Gastrocnemius medialis (tissue), 4 donors: ENCODE data around the gene MFSD8. TPM values are rescaled to one million over a fixed set of nuclear protein-coding genes. Genes with fewer than 3 reads are reported as not detected.
"Not testable (repeated sequence)": the region's sequence is repeated elsewhere in the genome, so short reads cannot be mapped to it uniquely, and the experiment has no call there.

Experiments used
- ATAC-seq, 2 donors: fragments of 150-250 bp; one replicate each; pipeline ENCODE4 v1.9.1; 2016
- DNase-seq, 2 donors: peaks; one replicate each; pipeline ENCODE4 v3.0.0-alpha.2; 2019
- H3K27ac ChIP-seq, 4 donors: fragments of 200-600 bp; sonication (generic); 1 replicate in 1 of 4; 2 replicates in 3 of 4; pipeline ENCODE4 v1.5.1; 2016 to 2018; ENCODE audit warnings: mild to moderate bottlenecking in 2 of 4, moderate library complexity in 1 of 4
- H3K27me3 ChIP-seq, 3 donors: fragments of 200-600 bp; sonication (generic) in 2 of 3; 1 replicate in 1 of 3; 2 replicates in 2 of 3; pipeline versions ENCODE4 v1.5.1 to v1.6.0; 2016 to 2019; ENCODE audit warnings: mild to moderate bottlenecking in 1 of 3, moderate library complexity in 1 of 3
- H3K36me3 ChIP-seq, 2 donors: fragments of 200-600 bp; sonication (generic) in 1 of 2; one replicate each; pipeline ENCODE4 v1.5.1; 2017 to 2018
- H3K4me1 ChIP-seq, 2 donors: fragments of 200-600 bp; sonication (generic) in 1 of 2; one replicate each; pipeline ENCODE4 v1.5.1; 2016 to 2017; ENCODE audit warnings: mild to moderate bottlenecking in 2 of 2
- H3K4me3 ChIP-seq, 4 donors: fragments of 200-600 bp; sonication (generic) in 3 of 4; 1 replicate in 1 of 4; 2 replicates in 3 of 4; pipeline ENCODE4 v1.5.1; 2016 to 2019; ENCODE audit warnings: mild to moderate bottlenecking in 2 of 4
- H3K9me3 ChIP-seq, 3 donors: fragments of 200-600 bp; sonication (generic) in 2 of 3; 1 replicate in 1 of 3; 2 replicates in 2 of 3; pipeline ENCODE4 v1.5.1; 2016 to 2019
- CTCF ChIP-seq, 5 experiments: fragments of 450-650 bp in 3 of 5; fragments of 200-600 bp in 2 of 5; sonication (generic) in 2 of 5; IDR thresholded peaks in 4 of 5; conservative IDR thresholded peaks in 1 of 5; 1 replicate in 4 of 5; 2 replicates in 1 of 5; pipeline ENCODE4 v1.5.1; 2016 to 2019; ENCODE audit warnings: antibody characterized with exemption in 5 of 5, mild to moderate bottlenecking in 3 of 5, moderate library complexity in 3 of 5
- POLR2A ChIP-seq, 2 donors: fragments of 450-650 bp; IDR thresholded peaks; one replicate each; pipeline ENCODE4 v1.6.1; 2017; ENCODE audit warnings: antibody characterized with exemption in 2 of 2, mild to moderate bottlenecking in 2 of 2, moderate library complexity in 2 of 2
- in situ Hi-C, 4 donors: fragments of 200-750 bp; cut with MboI; loops; one replicate each; pipeline versions ENCODE4 v1.15.0 to v1.8.0; 2017; ENCODE audit warnings: low sequenced_read_pairs in 4 of 4
- intact Hi-C: fragments of 100-400 bp; cut with DNase I; formaldehyde crosslinking; loops from one replicate; pipeline ENCODE4 v1.15.1; 2023; ENCODE audit warnings: low total_unique reads
- total RNA-seq, 4 donors: library from RNA; depleted of rRNA; stranded (reverse); fragments of >200 nt; gene quantifications; one replicate each; pipeline versions ENCODE4 v1.1.0 to v1.2.3, GENCODE V29; 2016

MFSD8 gene
- total RNA-seq, 4 donors from 2014 or later, result 5.6 to 13.2 (median 7.5) TPM

DNA sequence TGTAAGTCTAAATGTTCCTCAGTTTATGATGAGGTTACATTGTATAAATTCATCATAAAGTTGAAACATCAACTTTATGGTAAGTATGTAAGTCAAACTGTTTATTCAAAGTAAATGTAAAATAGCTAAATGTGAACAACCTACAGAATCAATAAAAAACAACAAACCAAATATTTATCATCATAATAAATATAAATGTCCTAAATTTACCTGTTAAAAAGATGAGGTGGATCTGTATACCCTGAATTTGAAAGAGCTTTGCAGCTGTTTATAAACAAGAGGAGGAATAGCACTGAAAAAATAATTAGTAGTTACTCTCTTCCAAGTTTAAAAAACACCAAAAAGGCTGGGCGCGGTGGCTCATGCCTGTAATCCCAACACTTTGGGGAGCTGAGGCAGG lies 14.0 kb upstream of the MFSD8 start:
- H3K9me3 ChIP-seq, result peaks cover 0 to 5% (median 0%) of the 10 kb centered on the region in 3 donors
- DNase-seq, result no peak
- ATAC-seq, result no peak
- in situ Hi-C loops (loop anchor here in 1 of 4 donors (10.0 kb wide), 1 partner anchor 66 kb away; no protein-coding TSS in a partner anchor), intact Hi-C loops (no loop called here)
- TF ChIP-seq POLR2A (IDR thresholded peaks at IDR 0.05), result no peak
- TF ChIP-seq CTCF (IDR thresholded peaks at IDR 0.05 in 4 of 5, conservative IDR thresholded peaks at IDR 0.05 in 1 of 5), result no peak
- H3K27ac ChIP-seq, result no peak overlapping the region
- no peaks in the 10 kb centered on the region for H3K27me3 ChIP-seq
- no peak overlapping the region for H3K4me3 ChIP-seq
- H3K4me1 ChIP-seq, result peaks cover 15 to 18% of the 10 kb centered on the region in 2 donors
- peaks cover 0 to 1% of the 10 kb centered on the region in 2 donors for H3K36me3 ChIP-seq

DNA sequence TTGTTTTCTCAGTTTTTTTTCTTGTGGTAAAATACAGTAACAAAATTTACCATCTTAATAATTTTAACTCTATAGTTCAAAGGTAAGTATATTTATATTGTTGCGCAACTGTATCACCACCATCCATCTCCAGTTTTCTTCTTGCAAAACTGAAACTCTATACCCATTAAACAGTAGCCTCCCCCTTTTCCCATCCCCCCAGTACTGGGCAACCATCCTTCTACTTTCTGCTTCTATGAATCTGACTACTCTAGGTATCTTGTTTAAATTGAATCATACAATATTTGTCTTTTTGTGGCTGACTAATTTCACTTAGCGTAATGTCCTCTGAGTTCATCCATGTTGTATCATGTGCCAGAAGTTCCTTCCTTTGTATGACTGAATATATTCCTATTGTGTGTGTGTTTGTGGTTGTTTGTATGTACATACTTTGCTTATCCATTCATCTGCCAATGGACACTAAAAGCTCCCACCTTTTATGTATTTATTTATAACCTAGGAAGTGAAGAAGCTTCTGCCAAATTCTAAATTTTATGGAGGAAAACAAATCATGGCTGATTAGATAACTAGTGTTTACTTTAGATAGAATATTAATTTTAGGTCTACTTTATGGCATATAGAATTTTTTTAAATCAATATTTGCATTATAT lies 10.3 kb upstream of the MFSD8 start:
- no peaks in the 10 kb centered on the region for H3K27me3 ChIP-seq
- peaks cover 0 to 5% (median 0%) of the 10 kb centered on the region in 3 donors for H3K9me3 ChIP-seq
- H3K4me1 ChIP-seq, result peaks cover 5 to 9% of the 10 kb centered on the region in 2 donors
- H3K27ac ChIP-seq, result no peak overlapping the region
- intact Hi-C loops (no loop called here), in situ Hi-C loops (loop anchor here in 1 of 4 donors (10.0 kb wide), 1 partner anchor 70 kb away; no protein-coding TSS in a partner anchor)
- H3K4me3 ChIP-seq, result no peak overlapping the region
- no peaks in the 10 kb centered on the region for H3K36me3 ChIP-seq
- TF ChIP-seq POLR2A (IDR thresholded peaks at IDR 0.05) (no peak), CTCF (IDR thresholded peaks at IDR 0.05 in 4 of 5, conservative IDR thresholded peaks at IDR 0.05 in 1 of 5) (no peak)
- ATAC-seq (peak in 1 of 2 donors; percentile 64), DNase-seq (no peak)

DNA sequence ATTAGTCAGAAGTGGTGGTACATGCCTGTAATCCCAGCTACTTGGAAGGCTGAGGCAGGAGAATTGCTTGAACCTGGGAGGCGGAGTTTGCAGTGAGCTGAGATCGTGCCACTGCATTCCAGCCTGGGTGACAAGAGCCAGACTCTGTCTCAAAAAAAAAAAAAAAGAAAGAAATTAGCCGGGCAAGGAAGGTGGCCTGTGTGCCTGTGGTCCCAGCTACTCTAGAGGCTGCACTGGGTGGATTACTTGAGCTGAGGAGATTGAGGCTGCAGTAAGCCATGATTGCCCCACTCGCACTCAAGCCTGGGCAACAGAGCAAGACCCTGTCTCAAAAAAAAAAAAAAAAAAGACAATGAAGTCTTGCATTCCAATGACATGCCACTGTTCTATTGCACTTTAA lies 6.0 kb upstream of the MFSD8 start:
- H3K27ac ChIP-seq, H3K36me3 ChIP-seq, H3K4me3 ChIP-seq, H3K27me3 ChIP-seq, DNase-seq, H3K9me3 ChIP-seq, ATAC-seq, intact Hi-C loops: not testable (repeated sequence)
- peaks cover 12 to 28% of the 10 kb centered on the region in 2 donors for H3K4me1 ChIP-seq
- in situ Hi-C loops, result loop anchor here in 3 of 4 donors (10.0 to 25.0 kb wide), 3 partner anchors 74 to 334 kb away; partner anchors contain the start of genes INTU (in 2 of the 3) and HSPA4L (in 1 of the 3)

- DNase-seq, result no peak
- intact Hi-C loops, result loop anchor here (5.0 to 10.0 kb wide), 3 partner anchors 86 to 334 kb away; partner anchors contain the start of genes INTU, PGRMC2 and PLK4
- in situ Hi-C loops, result loop anchor here in 3 of 4 donors (10.0 to 25.0 kb wide), 3 partner anchors 96 to 331 kb away; partner anchors contain the start of genes INTU (in 2 of the 3), HSPA4L (in 1 of the 3) and LARP1B (in 1 of the 3)
- TF ChIP-seq POLR2A (IDR thresholded peaks at IDR 0.05) (no peak), CTCF (IDR thresholded peaks at IDR 0.05 in 4 of 5, conservative IDR thresholded peaks at IDR 0.05 in 1 of 5) (no peak)
- peaks cover 8 to 18% of the 10 kb centered on the region in 2 donors for H3K4me1 ChIP-seq
- H3K27ac ChIP-seq, result peak overlapping the region in 3 of 4 donors; percentile 1 to 46 (median 8)
- no peaks in the 10 kb centered on the region for H3K27me3 ChIP-seq
- ATAC-seq, result no peak
- H3K4me3 ChIP-seq, result no peak overlapping the region
- H3K36me3 ChIP-seq, result no peaks in the 10 kb centered on the region
- H3K9me3 ChIP-seq, result no peaks in the 10 kb centered on the region
Observed at GRCh38 chr4:127968586-127968985, 3.6 kb upstream of the MFSD8 start.

GRCh38 chr4:127967141-127967775 lies 2.3 kb upstream of the MFSD8 start:
- DNase-seq, result no peak
- no peaks in the 10 kb centered on the region for H3K36me3 ChIP-seq
- in situ Hi-C loops (loop anchor here in 3 of 4 donors (10.0 to 25.0 kb wide), 3 partner anchors 98 to 330 kb away; partner anchors contain the start of genes INTU (in 2 of the 3), HSPA4L (in 1 of the 3) and LARP1B (in 1 of the 3)), intact Hi-C loops (loop anchor here (5.0 to 10.0 kb wide), 3 partner anchors 85 to 332 kb away; partner anchors contain the start of genes INTU, PGRMC2 and PLK4)
- no peaks in the 10 kb centered on the region for H3K27me3 ChIP-seq
- peak overlapping the region in 3 of 4 donors; percentile 3 to 34 (median 25) for H3K27ac ChIP-seq
- H3K4me1 ChIP-seq, result peaks cover 8 to 18% of the 10 kb centered on the region in 2 donors
- H3K9me3 ChIP-seq, result no peaks in the 10 kb centered on the region
- TF ChIP-seq POLR2A (IDR thresholded peaks at IDR 0.05) (no peak), CTCF (IDR thresholded peaks at IDR 0.05 in 4 of 5, conservative IDR thresholded peaks at IDR 0.05 in 1 of 5) (no peak)
- no peak overlapping the region for H3K4me3 ChIP-seq
- ATAC-seq, result no peak
